ENCODE measurements around the gene HIPK4. TPM values are rescaled to one million over a fixed set of nuclear protein-coding genes. Genes with fewer than 3 reads are reported as not detected.
A peak's percentile ranks its signal among the peaks of the same experiment; 100 is the strongest.

Gene HIPK4
- total RNA-seq, 1 experiment from 2014 or later, result 0.74 TPM

DNA sequence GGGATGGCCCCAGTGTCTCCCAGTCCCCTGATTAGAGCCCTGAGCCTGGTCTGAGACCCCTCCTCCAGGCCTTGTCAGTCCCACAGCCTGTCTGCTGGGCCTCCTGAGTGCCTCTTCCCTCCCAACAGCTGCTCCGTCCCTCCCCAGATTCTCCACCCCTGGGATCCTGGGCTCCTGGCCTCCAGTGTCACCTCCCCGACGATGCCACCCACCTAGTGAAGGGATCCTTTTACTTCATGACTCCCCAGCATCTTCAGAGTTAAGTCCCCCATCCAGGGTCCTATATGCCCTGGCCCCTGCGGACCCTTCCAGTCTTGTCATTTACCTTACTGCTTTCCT is 27.6 kb upstream of the HIPK4 start:
- Histone ChIP-seq H3K4me3 (replicated peaks in 1 of 2; ENCODE audit: low read depth in 1 of 2, low read length in 2 of 2) (no peak overlapping the region), H2AFZ (ENCODE audit: low read depth, low read length, poor library complexity, severe bottlenecking) (no peak overlapping the region), H3K4me1 (ENCODE audit: control insufficient read depth in 1 of 2, insufficient read depth in 2 of 2, low read length in 2 of 2) (peaks cover 40 to 79% of the 10 kb centered on the region in 2 experiments), H3K36me3 (ENCODE audit: control insufficient read depth in 1 of 2, insufficient read depth in 2 of 2, low read length in 2 of 2) (peaks cover 5% of the 10 kb centered on the region in 2 experiments; a peak in 2 of 4 replicates), H3K4me2 (ENCODE audit: low read length) (peak overlapping the region; percentile 84), H4K20me1 (ENCODE audit: insufficient read depth) (no peaks in the 10 kb centered on the region), H3K27me3 (ENCODE audit: insufficient read depth, low read length) (no peaks in the 10 kb centered on the region), H3K9ac (ENCODE audit: low read length) (peak overlapping the region; percentile 37), H3K27ac (ENCODE audit: low read depth, low read length) (peak overlapping the region; percentile 68), H3K9me3 (ENCODE audit: control insufficient read depth in 1 of 2, insufficient read depth in 1 of 2, low read depth in 1 of 2, low read length in 2 of 2) (no peaks in the 10 kb centered on the region), H3K79me2 (ENCODE audit: insufficient read depth, low read length) (peaks cover 8% of the 10 kb centered on the region), H3K9me2 (ENCODE audit: insufficient read depth) (no peaks in the 10 kb centered on the region)
- ChIA-PET RAD21 (ENCODE audit: low non-redundant PET in 1 of 2, low total read pairs in 2 of 2, uncharacterized antibody in 2 of 2, unreplicated experiment in 2 of 2) (no interaction called here), POLR2A (interaction anchor here (1.0 to 4.7 kb wide), 2 partner anchors 9 to 15 kb away, joined by 3 to 23 read pairs; partner anchors contain the start of gene SERTAD1), CTCF (no interaction called here)
- DNase-seq (ENCODE audit: low read depth, low spot score) (no peak), ATAC-seq (no peak)
- TF ChIP-seq JUND (IDR thresholded peaks at IDR 0.05), result no peak
- no peak for TF ChIP-seq CEBPB (IDR thresholded peaks at IDR 0.05; ENCODE audit: low read depth)
- TF ChIP-seq SRF (IDR thresholded peaks at IDR 0.05; ENCODE audit: low read depth), result no peak
- TF ChIP-seq MAX (IDR thresholded peaks at IDR 0.05), result no peak
- TF ChIP-seq SP1 (IDR thresholded peaks at IDR 0.05; ENCODE audit: low read depth), result no peak
- TF ChIP-seq POLR2AphosphoS5 (IDR thresholded peaks at IDR 0.05; ENCODE audit: low read depth, low read length), result no peak
- TF ChIP-seq, protein P1, sequence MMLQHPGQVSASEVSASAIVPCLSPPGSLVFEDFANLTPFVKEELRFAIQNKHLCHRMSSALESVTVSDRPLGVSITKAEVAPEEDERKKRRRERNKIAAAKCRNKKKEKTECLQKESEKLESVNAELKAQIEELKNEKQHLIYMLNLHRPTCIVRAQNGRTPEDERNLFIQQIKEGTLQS (IDR thresholded peaks at IDR 0.05), result no peak
- intact Hi-C loops (cut with micrococcal nuclease), result loop anchor here (1.0 kb wide), 1 partner anchor 13 kb away; no protein-coding TSS in a partner anchor
- no TSS peak for BruUV-seq (replicated peaks)

DNA sequence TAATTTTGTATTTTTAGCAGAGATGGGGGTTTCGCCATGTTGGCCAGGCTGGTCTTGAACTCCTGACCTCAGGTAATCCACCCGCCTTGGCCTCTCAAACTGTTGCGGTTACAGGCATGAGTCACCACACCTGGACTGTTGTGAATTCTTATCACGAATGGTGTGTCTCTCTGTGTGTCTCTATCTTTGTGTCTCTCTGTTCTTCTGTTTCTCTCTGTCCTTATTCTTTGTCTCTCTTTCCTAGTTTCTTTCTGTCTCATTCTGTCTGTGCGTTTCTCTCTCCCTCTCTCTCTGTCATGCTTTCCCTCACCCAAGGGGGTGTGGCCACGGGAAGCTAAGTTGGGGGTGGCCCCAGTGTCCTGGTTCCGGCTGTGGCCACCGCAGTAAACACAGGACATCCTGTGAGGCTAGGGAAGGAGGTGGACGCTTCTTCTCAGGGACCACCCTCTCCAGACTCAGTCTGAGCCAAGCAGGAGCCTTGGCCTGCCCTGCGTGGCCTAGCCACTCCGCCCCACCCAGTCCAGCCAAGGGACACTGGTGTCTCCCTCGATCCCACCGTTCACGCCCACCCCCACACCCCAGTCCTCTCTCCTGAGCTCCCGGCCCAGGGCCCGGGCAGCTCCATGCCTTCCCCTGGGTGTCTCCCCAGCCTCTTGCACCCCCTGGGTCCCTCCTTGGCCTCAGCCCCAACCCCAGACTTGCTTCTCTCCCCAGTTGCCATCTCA is 27.1 kb upstream of the HIPK4 start:
- H3K4me3 ChIP-seq (replicated peaks in 1 of 2; ENCODE audit: low read depth in 1 of 2, low read length in 2 of 2), result peak overlapping the region; percentile 17 to 49; a peak in 3 of 4 replicates
- H3K27me3 ChIP-seq (ENCODE audit: insufficient read depth, low read length), result no peaks in the 10 kb centered on the region
- no peaks in the 10 kb centered on the region for H4K20me1 ChIP-seq (ENCODE audit: insufficient read depth)
- H3K79me2 ChIP-seq (ENCODE audit: insufficient read depth, low read length), result peaks cover 3% of the 10 kb centered on the region; the same call in 1 of the 2 replicates
- H3K4me1 ChIP-seq (ENCODE audit: control insufficient read depth in 1 of 2, insufficient read depth in 2 of 2, low read length in 2 of 2), result peaks cover 40 to 79% of the 10 kb centered on the region in 2 experiments
- H3K9ac ChIP-seq (ENCODE audit: low read length), result peak overlapping the region; percentile 37
- peak overlapping the region; percentile 50 for H2AFZ ChIP-seq (ENCODE audit: low read depth, low read length, poor library complexity, severe bottlenecking)
- peak overlapping the region; percentile 84 for H3K4me2 ChIP-seq (ENCODE audit: low read length)
- CTCF ChIA-PET, result interaction anchor here (0.7 kb wide), 1 partner anchor 104 kb away, joined by 3 read pairs; no protein-coding TSS in a partner anchor
- no peak for DNase-seq (ENCODE audit: low read depth, low spot score)
- peaks cover 0 to under 1% of the 10 kb centered on the region in 2 experiments; a peak in 1 of 4 replicates for H3K36me3 ChIP-seq (ENCODE audit: control insufficient read depth in 1 of 2, insufficient read depth in 2 of 2, low read length in 2 of 2)
- no peaks in the 10 kb centered on the region for H3K9me3 ChIP-seq (ENCODE audit: control insufficient read depth in 1 of 2, insufficient read depth in 1 of 2, low read depth in 1 of 2, low read length in 2 of 2)
- RAD21 ChIA-PET (ENCODE audit: low non-redundant PET in 1 of 2, low total read pairs in 2 of 2, uncharacterized antibody in 2 of 2, unreplicated experiment in 2 of 2), result no interaction called here
- H3K9me2 ChIP-seq (ENCODE audit: insufficient read depth), result no peaks in the 10 kb centered on the region
- POLR2A ChIA-PET, result interaction anchor here (1.0 to 4.7 kb wide), 2 partner anchors 9 to 14 kb away, joined by 3 to 23 read pairs; partner anchors contain the start of gene SERTAD1
- peak; percentile 42 for TF ChIP-seq POLR2AphosphoS5 (IDR thresholded peaks at IDR 0.05; ENCODE audit: low read depth, low read length)
- TF ChIP-seq EZH2phosphoT487 (IDR thresholded peaks at IDR 0.05; ENCODE audit: borderline replicate concordance), result no peak
- no peak for TF ChIP-seq TCF7L2 (IDR thresholded peaks at IDR 0.05; ENCODE audit: borderline replicate concordance, extremely low read depth, insufficient read depth, insufficient read length)
- TF ChIP-seq, protein P2, sequence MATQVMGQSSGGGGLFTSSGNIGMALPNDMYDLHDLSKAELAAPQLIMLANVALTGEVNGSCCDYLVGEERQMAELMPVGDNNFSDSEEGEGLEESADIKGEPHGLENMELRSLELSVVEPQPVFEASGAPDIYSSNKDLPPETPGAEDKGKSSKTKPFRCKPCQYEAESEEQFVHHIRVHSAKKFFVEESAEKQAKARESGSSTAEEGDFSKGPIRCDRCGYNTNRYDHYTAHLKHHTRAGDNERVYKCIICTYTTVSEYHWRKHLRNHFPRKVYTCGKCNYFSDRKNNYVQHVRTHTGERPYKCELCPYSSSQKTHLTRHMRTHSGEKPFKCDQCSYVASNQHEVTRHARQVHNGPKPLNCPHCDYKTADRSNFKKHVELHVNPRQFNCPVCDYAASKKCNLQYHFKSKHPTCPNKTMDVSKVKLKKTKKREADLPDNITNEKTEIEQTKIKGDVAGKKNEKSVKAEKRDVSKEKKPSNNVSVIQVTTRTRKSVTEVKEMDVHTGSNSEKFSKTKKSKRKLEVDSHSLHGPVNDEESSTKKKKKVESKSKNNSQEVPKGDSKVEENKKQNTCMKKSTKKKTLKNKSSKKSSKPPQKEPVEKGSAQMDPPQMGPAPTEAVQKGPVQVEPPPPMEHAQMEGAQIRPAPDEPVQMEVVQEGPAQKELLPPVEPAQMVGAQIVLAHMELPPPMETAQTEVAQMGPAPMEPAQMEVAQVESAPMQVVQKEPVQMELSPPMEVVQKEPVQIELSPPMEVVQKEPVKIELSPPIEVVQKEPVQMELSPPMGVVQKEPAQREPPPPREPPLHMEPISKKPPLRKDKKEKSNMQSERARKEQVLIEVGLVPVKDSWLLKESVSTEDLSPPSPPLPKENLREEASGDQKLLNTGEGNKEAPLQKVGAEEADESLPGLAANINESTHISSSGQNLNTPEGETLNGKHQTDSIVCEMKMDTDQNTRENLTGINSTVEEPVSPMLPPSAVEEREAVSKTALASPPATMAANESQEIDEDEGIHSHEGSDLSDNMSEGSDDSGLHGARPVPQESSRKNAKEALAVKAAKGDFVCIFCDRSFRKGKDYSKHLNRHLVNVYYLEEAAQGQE (IDR thresholded peaks at IDR 0.05; ENCODE audit: low read depth), result no peak
- TF ChIP-seq SIN3A (IDR thresholded peaks at IDR 0.05; ENCODE audit: low read depth), result no peak
- peak; percentile 78; the same call in 1 of the 2 replicates for TF ChIP-seq FOSL1 (IDR thresholded peaks at IDR 0.05; ENCODE audit: low read depth)
- no peak for TF ChIP-seq SRF (IDR thresholded peaks at IDR 0.05; ENCODE audit: low read depth)
- peak; percentile 64 for TF ChIP-seq SP1 (IDR thresholded peaks at IDR 0.05; ENCODE audit: low read depth)
- TF ChIP-seq POLR2A (IDR thresholded peaks at IDR 0.05; ENCODE audit: borderline replicate concordance, extremely low read depth, insufficient read depth, insufficient read length), result no peak
- peak; percentile 47 for ATAC-seq
- intact Hi-C loops (cut with micrococcal nuclease), result loop anchor here (1.0 kb wide), 1 partner anchor 13 kb away; no protein-coding TSS in a partner anchor
- BruUV-seq (replicated peaks), result no TSS peak
- peak overlapping the region; percentile 68 for H3K27ac ChIP-seq (ENCODE audit: low read depth, low read length)

Data from HCT116 (cell line).